Non-pigmented ciliary epithelial cell (primary cell): ENCODE results near the gene AOAH.

ENCODE experiments used
- DNase-seq: peaks from one replicate; pipeline ENCODE4 v3.0.0-alpha.2; 2010; ENCODE audit warnings: low read depth

Gene AOAH

GRCh38 chr7:36600869-36601530, 123.3 kb downstream of the AOAH start:
- peak; percentile 40 for DNase-seq

GRCh38 chr7:36600314-36600682, 124.0 kb downstream of the AOAH start:
- DNase-seq: no peak

- no peak for DNase-seq
These were observed 124.5 kb downstream of the AOAH start for GRCh38 chr7:36599645-36600313.

- no peak for DNase-seq
These were observed 126.1 kb downstream of the AOAH start for GRCh38 chr7:36598054-36598674.

GRCh38 chr7:36597090-36597773, 127.1 kb downstream of the AOAH start:
- DNase-seq: no peak

- no peak for DNase-seq
These were observed 129.8 kb downstream of the AOAH start for GRCh38 chr7:36594445-36594844.

- no peak for DNase-seq
These were observed 132.7 kb downstream of the AOAH start for GRCh38 chr7:36591636-36592035.

- DNase-seq: no peak
These were observed 134.9 kb downstream of the AOAH start for GRCh38 chr7:36589391-36589790.

GRCh38 chr7:36583318-36583717, 141.0 kb downstream of the AOAH start:
- no peak for DNase-seq

- no peak for DNase-seq
These were observed 148.5 kb downstream of the AOAH start for GRCh38 chr7:36575832-36576231.

- no peak for DNase-seq
These were observed 151.2 kb downstream of the AOAH start for GRCh38 chr7:36573066-36573465.

- no peak for DNase-seq
These were observed 153.1 kb downstream of the AOAH start for GRCh38 chr7:36571190-36571560.

GRCh38 chr7:36570528-36571189, 153.6 kb downstream of the AOAH start:
- DNase-seq: no peak

- no peak for DNase-seq
These were observed 155.8 kb downstream of the AOAH start for GRCh38 chr7:36568452-36568849.

- DNase-seq: no peak
These were observed 156.4 kb downstream of the AOAH start for GRCh38 chr7:36567699-36568451.

GRCh38 chr7:36565792-36566356, 158.4 kb downstream of the AOAH start:
- no peak for DNase-seq

GRCh38 chr7:36564489-36564888, 159.8 kb downstream of the AOAH start:
- DNase-seq: no peak

- no peak for DNase-seq
These were observed 160.5 kb downstream of the AOAH start for GRCh38 chr7:36563706-36564327.

- no peak for DNase-seq
These were observed 162.2 kb downstream of the AOAH start for GRCh38 chr7:36562121-36562520.

- no peak for DNase-seq
These were observed 175.3 kb downstream of the AOAH start for GRCh38 chr7:36549029-36549428.

GRCh38 chr7:36547416-36547815, 176.9 kb downstream of the AOAH start:
- no peak for DNase-seq
